ENCODE results near the gene MED20. TPM values are rescaled to one million over a fixed set of nuclear protein-coding genes. Genes with fewer than 3 reads are reported as not detected.

Gene MED20
- total RNA-seq, 2 donors from 2014 or later, result 20.5 to 22.6 TPM

DNA sequence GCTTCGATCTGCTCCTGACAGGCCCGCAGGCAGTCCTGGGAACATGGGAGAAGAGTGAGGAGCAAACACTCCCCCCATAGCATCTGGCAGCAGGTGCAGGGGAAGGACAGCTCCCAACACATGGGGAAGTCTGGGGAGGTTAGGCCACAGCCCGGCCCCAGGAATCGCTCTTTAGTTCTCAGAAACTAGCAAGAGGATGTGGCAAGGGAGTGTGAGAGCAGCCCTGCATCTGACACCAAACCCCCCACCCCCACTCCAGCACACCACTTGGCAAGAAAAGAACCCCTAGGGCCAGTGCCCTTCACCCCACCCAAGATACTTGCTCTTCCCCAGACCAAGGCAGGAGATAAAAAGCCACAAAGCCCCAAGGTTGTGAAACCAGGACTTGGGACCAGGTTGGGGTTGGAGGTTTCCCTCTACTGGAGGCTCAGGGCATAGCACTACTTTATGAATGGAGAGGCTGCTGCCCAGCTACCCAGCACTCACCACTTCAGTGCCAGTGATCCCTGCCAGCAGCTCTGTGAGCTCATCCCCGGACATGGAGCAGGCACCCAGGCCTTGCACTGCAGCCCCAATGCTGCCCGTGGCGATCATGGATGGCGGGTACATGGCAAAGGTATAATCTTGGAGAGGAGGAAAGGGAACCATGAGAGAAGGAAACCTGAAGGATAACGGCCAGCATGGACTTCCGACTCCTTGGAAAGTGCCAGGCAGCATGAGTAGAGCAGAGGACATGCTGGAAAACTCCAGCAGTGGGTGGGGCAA lies 15.3 kb upstream of the MED20 start:
- H3K27ac Mint-ChIP-seq, result peak overlapping the region; percentile 85
- peaks cover 99% of the 10 kb centered on the region for H3K36me3 Mint-ChIP-seq (ENCODE audit: low read depth)
- peaks cover 37% of the 10 kb centered on the region for H3K4me1 Mint-ChIP-seq
- ATAC-seq (replicated peaks), result peak; percentile 68
- peak overlapping the region; percentile 94 for H3K4me3 Mint-ChIP-seq
- H3K9me3 Mint-ChIP-seq, result no peaks in the 10 kb centered on the region
- no peaks in the 10 kb centered on the region for H3K27me3 Mint-ChIP-seq

DNA sequence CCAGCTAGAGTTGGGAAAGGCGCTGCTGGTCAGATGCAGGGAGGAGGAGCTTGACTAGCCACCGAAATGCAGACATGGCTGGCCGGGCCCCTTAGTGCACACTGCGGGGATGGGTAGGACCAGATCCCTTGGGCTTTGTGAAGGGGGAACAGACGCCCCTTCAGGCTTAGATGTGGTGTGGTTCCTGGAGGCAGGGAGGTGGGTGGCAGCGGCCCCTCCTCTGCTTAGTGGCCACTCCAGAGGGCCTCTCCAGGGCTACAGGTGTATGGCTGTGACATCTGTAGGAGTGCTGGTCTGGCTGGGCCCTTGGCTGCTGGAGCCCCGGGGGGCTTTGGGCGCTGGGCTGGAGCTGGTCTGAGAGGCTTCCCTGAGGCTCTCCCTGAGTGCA lies 14.7 kb upstream of the MED20 start:
- H3K27ac Mint-ChIP-seq, result peak overlapping the region; percentile 85

DNA sequence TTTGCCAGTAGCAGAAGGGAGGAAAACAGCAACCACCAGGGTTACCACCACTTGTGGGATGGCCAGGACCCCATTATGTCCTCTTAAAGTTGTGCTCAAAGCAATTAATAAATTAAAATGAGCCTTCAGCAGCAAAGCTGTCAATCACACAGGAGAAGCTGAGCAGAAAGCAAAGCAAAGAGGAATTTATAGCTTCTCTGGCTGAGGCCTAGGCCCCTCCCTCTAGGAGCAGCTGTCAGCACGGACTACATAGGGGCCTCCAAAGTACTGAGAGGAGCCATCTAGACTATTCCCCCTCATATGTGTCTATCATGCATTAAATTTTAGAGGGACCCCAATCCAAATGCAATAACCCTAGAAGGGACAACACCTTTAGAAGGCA lies 14.2 kb upstream of the MED20 start:
- Mint-ChIP-seq H3K4me1 (peaks cover 37% of the 10 kb centered on the region), H3K27me3 (no peaks in the 10 kb centered on the region), H3K4me3 (peak overlapping the region; percentile 94), H3K27ac (peak overlapping the region; percentile 58), H3K9me3 (no peaks in the 10 kb centered on the region), H3K36me3 (ENCODE audit: low read depth) (peaks cover 100% of the 10 kb centered on the region)
- no peak for ATAC-seq (replicated peaks)

More for the DNA sequence above, 14.7 kb upstream of the MED20 start:
- peaks cover 37% of the 10 kb centered on the region for H3K4me1 Mint-ChIP-seq
- H3K36me3 Mint-ChIP-seq (ENCODE audit: low read depth), result peaks cover 100% of the 10 kb centered on the region
- no peaks in the 10 kb centered on the region for H3K9me3 Mint-ChIP-seq
- no peaks in the 10 kb centered on the region for H3K27me3 Mint-ChIP-seq
- peak overlapping the region; percentile 94 for H3K4me3 Mint-ChIP-seq
- ATAC-seq (replicated peaks), result no peak

DNA sequence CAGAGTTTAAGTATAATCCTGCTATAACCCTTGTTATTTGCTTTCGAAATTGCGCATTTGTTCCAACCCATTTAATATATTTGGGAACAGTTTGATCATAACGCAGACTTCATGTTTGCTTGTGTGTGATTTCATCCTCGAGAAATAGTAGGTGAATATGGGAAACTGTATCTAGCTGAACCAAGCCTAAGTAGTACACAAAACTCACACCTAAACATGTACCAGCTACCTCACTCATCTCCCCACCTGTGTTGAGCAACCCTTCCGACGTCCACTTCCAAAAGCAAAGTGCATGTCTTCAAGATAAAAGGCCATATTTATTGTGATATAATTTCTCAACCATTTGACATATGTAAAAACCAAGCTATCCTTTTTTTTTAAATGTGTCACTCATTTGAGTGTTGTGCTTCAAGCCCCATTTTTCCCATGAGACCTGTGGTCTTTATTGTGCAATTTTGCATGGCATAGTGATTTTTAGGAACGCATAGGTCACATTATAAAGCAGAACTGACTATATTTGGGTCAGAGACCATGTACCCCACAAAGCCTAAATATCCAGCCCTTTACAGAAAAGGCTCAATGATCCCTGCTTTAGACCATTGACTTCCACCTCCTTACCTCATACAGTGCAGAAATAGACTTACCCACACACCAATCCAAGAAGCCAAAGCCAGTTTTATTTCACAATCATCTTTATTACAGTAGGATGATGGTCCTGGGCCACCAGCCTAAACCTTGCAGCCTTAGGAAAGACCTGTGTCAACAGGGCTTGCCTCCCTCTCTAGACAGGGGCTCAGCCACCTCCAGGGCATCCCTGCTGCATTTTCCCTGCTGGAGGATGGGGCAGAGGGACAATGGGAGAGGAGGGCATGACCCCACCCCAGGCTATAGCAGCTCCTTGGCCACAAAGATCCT lies 13.6 kb upstream of the MED20 start:
- H3K4me3 Mint-ChIP-seq, result peak overlapping the region; percentile 94
- H3K9me3 Mint-ChIP-seq, result no peaks in the 10 kb centered on the region
- peak overlapping the region; percentile 58 for H3K27ac Mint-ChIP-seq
- H3K4me1 Mint-ChIP-seq, result peaks cover 37% of the 10 kb centered on the region
- ATAC-seq (replicated peaks), result no peak
- H3K36me3 Mint-ChIP-seq (ENCODE audit: low read depth), result peaks cover 100% of the 10 kb centered on the region
- H3K27me3 Mint-ChIP-seq, result no peaks in the 10 kb centered on the region

DNA sequence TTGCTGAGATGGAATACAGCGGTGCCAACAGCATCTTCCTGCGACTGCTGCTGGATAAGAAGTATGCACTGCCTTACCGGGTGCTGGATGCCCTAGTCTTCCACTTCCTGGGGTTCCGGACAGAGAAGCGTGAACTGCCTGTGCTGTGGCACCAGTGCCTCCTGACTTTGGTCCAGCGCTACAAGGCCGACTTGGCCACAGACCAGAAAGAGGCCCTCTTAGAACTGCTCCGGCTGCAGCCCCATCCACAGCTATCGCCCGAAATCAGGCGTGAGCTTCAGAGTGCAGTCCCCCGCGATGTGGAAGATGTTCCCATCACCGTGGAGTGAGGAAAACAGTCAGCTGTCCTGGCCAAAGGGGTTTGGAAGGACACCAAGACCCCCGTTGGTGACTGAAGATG lies 11.4 kb upstream of the MED20 start:
- ATAC-seq (replicated peaks), result no peak
- Mint-ChIP-seq H3K36me3 (ENCODE audit: low read depth) (peaks cover 100% of the 10 kb centered on the region), H3K27ac (peak overlapping the region; percentile 16), H3K4me1 (peaks cover 24% of the 10 kb centered on the region), H3K27me3 (no peaks in the 10 kb centered on the region), H3K9me3 (no peaks in the 10 kb centered on the region), H3K4me3 (no peak overlapping the region)

DNA sequence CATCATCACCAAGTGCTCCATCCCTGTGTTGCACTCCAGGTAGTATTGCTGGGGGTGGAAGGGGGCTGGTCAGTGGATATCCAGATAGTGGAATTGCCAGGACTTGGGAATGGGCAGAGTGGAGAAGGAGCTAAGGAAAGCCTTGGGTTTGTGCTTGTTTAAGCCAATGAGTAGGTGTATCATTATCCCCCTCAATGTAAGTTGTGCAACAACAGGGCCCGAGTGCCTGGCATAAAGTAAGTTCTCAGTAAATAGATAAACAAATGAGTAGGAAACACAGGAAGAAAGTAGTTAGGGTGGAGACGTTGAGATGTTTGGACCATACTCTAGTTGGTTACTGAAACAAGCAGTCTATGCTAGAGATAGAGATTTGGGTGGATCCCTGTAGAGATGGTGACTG lies 10.9 kb upstream of the MED20 start:
- no peak for ATAC-seq (replicated peaks)
- Mint-ChIP-seq H3K4me3 (no peak overlapping the region), H3K27ac (peak overlapping the region; percentile 16), H3K9me3 (no peaks in the 10 kb centered on the region), H3K4me1 (peaks cover 20% of the 10 kb centered on the region), H3K27me3 (no peaks in the 10 kb centered on the region), H3K36me3 (ENCODE audit: low read depth) (peaks cover 100% of the 10 kb centered on the region)

DNA sequence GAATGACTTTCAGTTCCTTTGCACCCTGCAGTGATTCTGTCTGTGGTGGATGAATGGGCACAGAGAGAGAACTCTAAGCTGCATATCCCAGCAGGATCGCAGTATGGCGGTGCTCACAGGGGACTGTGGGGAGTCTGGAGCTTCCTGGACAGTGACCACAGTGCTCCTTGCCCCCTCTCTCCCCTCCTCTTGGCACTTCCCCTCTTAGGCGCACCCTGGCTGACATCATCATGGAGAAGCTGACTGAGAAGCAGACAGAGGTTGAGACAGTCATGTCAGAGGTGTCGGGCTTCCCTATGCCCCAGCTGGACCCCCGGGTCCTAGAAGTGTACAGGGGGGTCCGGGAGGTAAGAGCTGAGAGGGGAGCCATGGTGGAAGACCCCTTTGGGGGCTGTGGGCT lies 9.0 kb upstream of the MED20 start:
- peak overlapping the region; percentile 59 for H3K27ac Mint-ChIP-seq

DNA sequence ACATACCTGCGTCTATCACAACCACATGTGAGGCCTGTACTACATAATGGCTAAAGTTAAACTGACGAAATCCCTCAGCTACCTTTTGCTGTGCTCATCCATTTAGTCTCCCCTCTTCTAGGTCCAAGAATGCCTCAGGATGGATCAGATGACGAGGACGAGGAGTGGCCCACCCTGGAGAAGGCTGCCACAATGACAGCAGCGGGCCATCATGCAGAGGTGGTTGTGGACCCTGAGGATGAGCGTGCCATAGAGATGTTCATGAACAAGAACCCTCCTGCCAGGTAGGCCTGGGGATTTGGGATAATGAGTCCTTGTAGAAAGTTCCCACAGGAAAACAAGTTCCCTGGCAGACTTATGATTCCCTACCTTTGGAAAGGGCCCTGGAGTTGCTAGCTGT lies 6.3 kb upstream of the MED20 start:
- H3K4me3 Mint-ChIP-seq, result no peak overlapping the region
- peaks cover 29% of the 10 kb centered on the region for H3K4me1 Mint-ChIP-seq
- H3K9me3 Mint-ChIP-seq, result no peaks in the 10 kb centered on the region
- no peak for ATAC-seq (replicated peaks)
- no peaks in the 10 kb centered on the region for H3K27me3 Mint-ChIP-seq
- H3K27ac Mint-ChIP-seq, result peak overlapping the region; percentile 34
- peaks cover 95% of the 10 kb centered on the region for H3K36me3 Mint-ChIP-seq (ENCODE audit: low read depth)

More for the DNA sequence above, 9.0 kb upstream of the MED20 start:
- Mint-ChIP-seq H3K4me1 (peaks cover 16% of the 10 kb centered on the region), H3K36me3 (ENCODE audit: low read depth) (peaks cover 95% of the 10 kb centered on the region), H3K27me3 (no peaks in the 10 kb centered on the region), H3K9me3 (no peaks in the 10 kb centered on the region), H3K4me3 (no peak overlapping the region)
- ATAC-seq (replicated peaks), result no peak

DNA sequence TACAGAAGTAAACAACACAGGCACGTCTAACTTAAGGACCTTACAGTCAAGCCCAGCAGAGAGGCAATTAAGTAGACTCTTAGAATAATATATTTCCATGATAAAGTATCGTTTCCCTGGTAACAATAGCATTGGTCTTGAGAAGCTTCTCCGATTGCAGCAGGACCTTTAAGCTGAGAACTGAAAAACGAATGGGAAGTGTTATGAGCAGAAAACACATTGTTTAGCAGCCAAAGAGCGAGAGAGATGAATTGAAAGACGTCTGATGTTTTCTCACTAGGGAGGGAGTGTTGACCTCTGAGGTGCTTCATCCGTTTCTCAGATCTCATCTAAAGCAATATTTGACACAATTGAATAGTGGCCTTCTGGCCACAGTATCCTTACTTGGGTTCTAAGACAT lies 1.2 kb upstream of the MED20 start:
- Mint-ChIP-seq H3K27me3 (no peaks in the 10 kb centered on the region), H3K9me3 (no peaks in the 10 kb centered on the region), H3K4me1 (peaks cover 44% of the 10 kb centered on the region), H3K36me3 (ENCODE audit: low read depth) (peaks cover 66% of the 10 kb centered on the region), H3K27ac (peak overlapping the region; percentile 97), H3K4me3 (peak overlapping the region; percentile 95)
- ATAC-seq (replicated peaks), result no peak

DNA sequence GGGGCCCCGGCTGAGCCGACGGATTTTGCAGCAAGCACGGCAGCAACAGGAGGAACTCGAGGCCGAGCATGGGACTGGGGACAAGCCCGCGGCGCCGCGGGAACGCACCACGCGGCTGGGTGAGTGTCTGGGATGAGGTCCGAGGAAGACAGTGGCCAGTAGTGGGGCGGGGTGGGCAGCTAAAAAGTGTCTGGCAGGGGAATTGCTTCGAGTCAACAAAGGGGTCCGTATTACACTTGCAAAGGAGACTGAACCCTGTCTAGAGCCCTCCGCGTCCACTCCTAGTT lies 716 bp upstream of the MED20 start:
- Mint-ChIP-seq H3K4me1 (peaks cover 44% of the 10 kb centered on the region), H3K27ac (peak overlapping the region; percentile 97), H3K4me3 (peak overlapping the region; percentile 95), H3K36me3 (ENCODE audit: low read depth) (peaks cover 64% of the 10 kb centered on the region), H3K27me3 (no peaks in the 10 kb centered on the region), H3K9me3 (no peaks in the 10 kb centered on the region)
- ATAC-seq (replicated peaks), result peak; percentile 7

DNA sequence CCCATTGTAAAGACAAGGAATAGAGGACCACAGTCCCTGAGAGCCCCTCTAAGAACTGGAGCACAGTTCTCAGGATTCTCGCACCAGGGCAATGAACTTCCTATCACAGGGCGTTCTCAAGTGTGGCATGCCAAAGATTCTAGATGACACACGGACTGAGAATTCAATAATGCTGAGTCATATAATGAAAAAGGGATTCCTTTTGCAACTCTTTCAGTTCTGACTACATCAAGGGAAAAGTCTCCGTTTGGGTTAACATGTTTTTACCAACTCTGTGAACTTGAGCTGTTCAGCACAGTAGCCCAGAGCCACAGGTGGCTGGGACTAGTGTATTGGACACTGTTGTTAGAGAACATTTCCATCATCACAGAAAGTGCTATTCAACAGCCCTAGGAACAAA lies 3.4 kb downstream of the MED20 start:
- Mint-ChIP-seq H3K4me1 (peaks cover 23% of the 10 kb centered on the region), H3K9me3 (no peaks in the 10 kb centered on the region), H3K27me3 (no peaks in the 10 kb centered on the region), H3K27ac (peak overlapping the region; percentile 84), H3K4me3 (peak overlapping the region; percentile 62), H3K36me3 (ENCODE audit: low read depth) (peaks cover 67% of the 10 kb centered on the region)
- ATAC-seq (replicated peaks), result peak; percentile 51

DNA sequence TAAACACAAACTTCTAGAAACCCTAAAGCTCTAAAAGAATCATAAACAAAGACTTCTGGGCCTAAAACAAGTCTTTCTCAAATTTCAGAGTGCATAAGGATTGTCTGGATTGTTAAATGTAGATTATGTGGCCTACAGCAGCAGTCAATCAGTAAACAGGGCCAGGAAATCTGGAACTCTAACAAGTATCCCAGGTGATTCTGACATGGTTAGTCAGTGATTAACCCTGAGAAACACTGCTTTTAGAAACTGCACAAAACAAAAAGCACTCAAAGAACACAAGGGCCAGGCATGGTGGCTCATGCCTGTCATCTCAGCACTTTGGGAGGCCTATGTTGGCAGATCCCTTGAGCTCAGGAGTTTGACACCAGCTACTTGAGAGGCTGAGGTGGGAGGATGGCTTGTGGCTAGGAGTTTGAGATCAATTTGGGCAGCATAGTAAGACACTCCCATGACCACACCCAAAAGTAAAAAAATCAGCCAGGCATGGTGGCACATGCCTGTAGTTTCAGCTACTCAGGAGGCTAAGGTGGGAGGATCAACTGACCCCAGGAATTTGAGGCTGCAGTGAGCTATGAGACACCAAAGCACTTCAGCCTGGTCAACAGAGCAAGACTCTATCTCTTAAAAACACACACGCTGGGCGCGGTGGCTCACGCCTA lies 5.9 kb downstream of the MED20 start:
- no peaks in the 10 kb centered on the region for H3K27me3 Mint-ChIP-seq
- no peak overlapping the region for H3K4me3 Mint-ChIP-seq
- H3K9me3 Mint-ChIP-seq, result no peaks in the 10 kb centered on the region
- no peak for ATAC-seq (replicated peaks)
- H3K4me1 Mint-ChIP-seq, result peaks cover 15% of the 10 kb centered on the region
- peaks cover 63% of the 10 kb centered on the region for H3K36me3 Mint-ChIP-seq (ENCODE audit: low read depth)
- no peak overlapping the region for H3K27ac Mint-ChIP-seq

DNA sequence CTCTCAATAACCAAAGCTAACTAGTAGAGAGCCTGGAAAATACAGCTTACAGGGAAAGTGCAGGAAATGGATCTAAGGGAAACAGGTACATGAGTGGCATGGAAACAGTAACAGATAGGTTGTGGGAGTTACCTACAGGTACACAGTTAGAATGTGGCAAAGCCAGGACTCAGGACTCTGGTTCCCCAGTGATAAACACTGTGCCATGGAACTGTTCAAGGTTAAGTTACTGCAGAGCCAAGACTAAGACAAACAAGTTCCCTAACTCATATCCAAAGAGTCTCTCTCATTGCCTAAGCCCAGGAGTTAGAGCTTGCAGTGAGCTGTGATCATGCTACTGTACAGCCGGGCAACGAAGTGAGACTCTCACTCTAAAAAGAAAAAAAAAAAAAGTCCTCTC lies 6.6 kb downstream of the MED20 start:
- Mint-ChIP-seq H3K4me1 (peaks cover 11% of the 10 kb centered on the region), H3K9me3 (no peaks in the 10 kb centered on the region), H3K27ac (peak overlapping the region; percentile 20), H3K36me3 (ENCODE audit: low read depth) (peaks cover 67% of the 10 kb centered on the region), H3K27me3 (no peaks in the 10 kb centered on the region), H3K4me3 (no peak overlapping the region)
- ATAC-seq (replicated peaks), result no peak

DNA sequence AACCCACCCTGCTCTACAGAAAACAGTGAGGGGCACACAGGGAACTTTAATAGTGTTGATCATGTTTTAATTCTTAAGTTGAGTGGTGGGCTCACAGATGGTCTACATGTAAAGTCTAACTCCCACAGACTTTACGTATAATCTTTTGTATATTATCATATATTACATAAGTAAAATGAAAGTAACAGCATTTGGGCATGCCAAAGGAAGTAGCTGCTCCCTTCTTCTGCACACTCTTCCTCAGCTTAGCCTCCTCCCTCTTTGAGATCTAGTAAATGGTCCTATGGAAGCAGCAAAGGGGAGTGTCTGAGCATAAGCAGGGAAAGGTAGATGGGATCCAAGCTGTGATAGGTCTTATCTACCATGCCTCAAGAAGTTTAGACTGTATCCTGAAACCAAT lies 11.2 kb downstream of the MED20 start:
- Mint-ChIP-seq H3K36me3 (ENCODE audit: low read depth) (peaks cover 81% of the 10 kb centered on the region), H3K27ac (no peak overlapping the region), H3K4me3 (no peak overlapping the region), H3K4me1 (peaks cover 5% of the 10 kb centered on the region), H3K27me3 (no peaks in the 10 kb centered on the region), H3K9me3 (no peaks in the 10 kb centered on the region)
- ATAC-seq (replicated peaks), result no peak

All from activated T-helper 17 cell treated with anti-CD3 and anti-CD28 coated beads, Interleukin-2, amount 50 U/mL, for 72 hours (primary cell).